ENCODE data around the gene NEO1.

GRCh38 chr15:73264881-73265280 lies 212.6 kb downstream of the NEO1 start:
- TF ChIP-seq CTCF (IDR thresholded peaks at IDR 0.05) (no peak), POLR2AphosphoS5 (IDR thresholded peaks at IDR 0.05) (no peak)
